Measurements from ENCODE around the gene LCP2. TPM values are rescaled to one million over a fixed set of nuclear protein-coding genes. Genes with fewer than 3 reads are reported as not detected.

The LCP2 gene
- total RNA-seq, 1 donor from 2014 or later = not detected

DNA sequence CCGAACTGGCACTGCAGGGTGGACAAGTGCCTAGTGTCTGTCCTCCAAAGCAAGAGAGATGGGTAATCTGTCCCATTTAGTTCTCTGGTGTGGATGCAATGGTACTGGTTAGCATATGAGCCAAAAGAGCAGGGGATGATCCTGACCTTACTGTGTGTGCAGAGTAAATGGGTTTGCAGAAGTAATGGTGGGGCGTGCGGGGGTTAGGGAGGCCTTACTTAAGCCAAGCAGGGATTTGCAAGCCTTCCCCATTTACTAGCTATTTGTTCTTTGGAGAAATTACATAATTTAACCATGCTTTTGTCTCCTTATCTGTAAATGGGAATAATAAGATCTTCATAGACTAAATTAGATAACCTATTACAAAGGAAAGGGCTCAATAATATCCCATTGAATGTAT, 19.9 kb upstream of the LCP2 start:
- no peak overlapping the region for H3K4me3 ChIP-seq (ENCODE audit: low read depth, low read length)
- TF ChIP-seq, protein P1, sequence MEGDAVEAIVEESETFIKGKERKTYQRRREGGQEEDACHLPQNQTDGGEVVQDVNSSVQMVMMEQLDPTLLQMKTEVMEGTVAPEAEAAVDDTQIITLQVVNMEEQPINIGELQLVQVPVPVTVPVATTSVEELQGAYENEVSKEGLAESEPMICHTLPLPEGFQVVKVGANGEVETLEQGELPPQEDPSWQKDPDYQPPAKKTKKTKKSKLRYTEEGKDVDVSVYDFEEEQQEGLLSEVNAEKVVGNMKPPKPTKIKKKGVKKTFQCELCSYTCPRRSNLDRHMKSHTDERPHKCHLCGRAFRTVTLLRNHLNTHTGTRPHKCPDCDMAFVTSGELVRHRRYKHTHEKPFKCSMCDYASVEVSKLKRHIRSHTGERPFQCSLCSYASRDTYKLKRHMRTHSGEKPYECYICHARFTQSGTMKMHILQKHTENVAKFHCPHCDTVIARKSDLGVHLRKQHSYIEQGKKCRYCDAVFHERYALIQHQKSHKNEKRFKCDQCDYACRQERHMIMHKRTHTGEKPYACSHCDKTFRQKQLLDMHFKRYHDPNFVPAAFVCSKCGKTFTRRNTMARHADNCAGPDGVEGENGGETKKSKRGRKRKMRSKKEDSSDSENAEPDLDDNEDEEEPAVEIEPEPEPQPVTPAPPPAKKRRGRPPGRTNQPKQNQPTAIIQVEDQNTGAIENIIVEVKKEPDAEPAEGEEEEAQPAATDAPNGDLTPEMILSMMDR (conservative IDR thresholded peaks at IDR 0.05; ENCODE audit: low read depth, low read length) = no peak
- no peak for DNase-seq (ENCODE audit: low read depth)

- no peak for DNase-seq (ENCODE audit: low read depth)
- TF ChIP-seq, protein P1 (conservative IDR thresholded peaks at IDR 0.05; ENCODE audit: low read depth, low read length) = no peak
- H3K4me3 ChIP-seq (ENCODE audit: low read depth, low read length) = no peak overlapping the region
Measured at GRCh38 chr5:170316937-170317336, 19.4 kb upstream of the LCP2 start.

DNA sequence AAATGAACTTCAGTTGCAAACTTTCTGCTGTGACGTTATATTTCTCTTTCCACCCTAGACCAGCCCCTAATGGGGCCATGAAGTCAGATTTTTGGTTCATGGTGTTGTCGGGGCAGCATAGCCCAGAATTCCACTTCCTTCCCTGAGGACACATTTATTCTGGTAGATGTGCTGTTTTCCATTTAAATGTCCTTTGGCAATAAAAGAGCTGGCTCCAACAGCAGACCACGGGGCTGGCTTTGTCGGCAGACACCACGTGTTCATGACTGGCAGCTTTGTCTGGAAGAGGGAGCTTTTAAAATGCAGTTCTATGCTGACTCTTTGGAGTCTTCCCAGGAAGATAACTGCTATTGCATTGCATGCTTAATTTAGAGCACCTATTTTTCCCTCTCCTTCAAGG, 17.6 kb upstream of the LCP2 start:
- no peak overlapping the region for H3K4me3 ChIP-seq (ENCODE audit: low read depth, low read length)
- DNase-seq (ENCODE audit: low read depth) = no peak
- TF ChIP-seq, protein P1 (conservative IDR thresholded peaks at IDR 0.05; ENCODE audit: low read depth, low read length) = no peak

DNA sequence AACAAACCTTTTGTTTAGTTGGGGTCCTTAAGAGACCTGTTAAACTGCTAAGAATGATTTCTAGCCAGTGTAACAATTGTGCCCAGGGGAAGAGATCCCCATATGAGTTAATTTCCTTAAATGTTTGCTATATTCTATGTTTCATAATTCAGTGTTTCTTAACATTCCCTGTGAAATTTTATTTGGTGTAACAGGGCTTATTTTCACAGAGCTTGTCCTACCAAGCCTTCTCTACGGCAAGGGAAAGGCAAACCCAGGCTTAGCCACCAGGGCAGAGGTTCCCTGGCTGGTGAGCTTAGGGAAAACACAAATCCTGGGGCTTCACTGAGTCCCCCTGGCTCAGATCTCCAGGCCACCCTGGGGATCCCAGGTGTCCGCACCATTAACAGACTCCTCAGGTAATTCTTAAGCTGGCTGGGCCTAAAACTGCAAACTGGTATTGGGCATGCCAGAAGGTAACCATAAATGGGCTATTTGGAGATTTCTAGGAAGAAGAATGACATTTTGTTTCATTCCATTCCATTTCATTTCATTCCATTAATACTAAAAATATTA, 17.0 kb upstream of the LCP2 start:
- TF ChIP-seq, protein P1 (conservative IDR thresholded peaks at IDR 0.05; ENCODE audit: low read depth, low read length) = no peak
- DNase-seq (ENCODE audit: low read depth) = no peak
- H3K4me3 ChIP-seq (ENCODE audit: low read depth, low read length) = no peak overlapping the region

DNA sequence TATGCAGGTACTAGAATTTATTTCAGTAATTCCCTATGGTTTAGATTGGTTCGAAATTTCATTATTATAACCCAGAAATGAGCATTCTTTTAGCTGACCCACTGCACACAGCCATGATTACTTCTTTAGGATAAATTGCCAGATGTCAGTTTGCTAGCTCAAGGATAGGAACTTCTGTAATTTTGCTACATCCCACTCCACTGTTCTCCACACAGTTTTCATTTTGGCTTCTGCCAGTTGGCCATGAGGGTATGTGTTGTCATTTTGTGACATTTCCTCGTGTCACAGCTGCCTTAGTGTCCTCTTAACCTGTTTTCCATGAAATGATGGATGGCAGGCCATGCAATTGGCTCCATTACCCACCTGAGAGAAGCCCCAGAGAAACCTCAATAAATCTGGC, 16.2 kb upstream of the LCP2 start:
- H3K4me3 ChIP-seq (ENCODE audit: low read depth, low read length) = no peak overlapping the region
- TF ChIP-seq, protein P1 (conservative IDR thresholded peaks at IDR 0.05; ENCODE audit: low read depth, low read length) = no peak
- no peak for DNase-seq (ENCODE audit: low read depth)

GRCh38 chr5:170313344-170313743, 15.8 kb upstream of the LCP2 start:
- DNase-seq (ENCODE audit: low read depth) = no peak
- no peak overlapping the region for H3K4me3 ChIP-seq (ENCODE audit: low read depth, low read length)
- TF ChIP-seq, protein P1 (conservative IDR thresholded peaks at IDR 0.05; ENCODE audit: low read depth, low read length) = no peak

- no peak overlapping the region for H3K4me3 ChIP-seq (ENCODE audit: low read depth, low read length)
- DNase-seq (ENCODE audit: low read depth) = no peak
- TF ChIP-seq, protein P1 (conservative IDR thresholded peaks at IDR 0.05; ENCODE audit: low read depth, low read length) = no peak
Measured at GRCh38 chr5:170312666-170313065, 15.1 kb upstream of the LCP2 start.
